Ascending aorta (tissue), 2 donors: ENCODE results near the gene MAPK1. TPM values are rescaled to one million over a fixed set of nuclear protein-coding genes. Genes with fewer than 3 reads are reported as not detected.
"Not testable (repeated sequence)": the region's sequence is repeated elsewhere in the genome, so short reads cannot be mapped to it uniquely, and the experiment has no call there.

ENCODE experiments used
- DNase-seq, 2 donors: peaks; one replicate each; pipeline ENCODE4 v3.0.0-alpha.2; 2019; ENCODE audit warnings: low spot score in 2 of 2
- H3K27ac ChIP-seq, 2 donors: fragments of 200-600 bp; sonication (generic); one replicate each; pipeline ENCODE4 v1.5.1; 2016 to 2017; ENCODE audit warnings: mild to moderate bottlenecking in 1 of 2
- H3K27me3 ChIP-seq: fragments of 200-600 bp; sonication (generic); one replicate; pipeline ENCODE4 v1.5.1; 2017
- H3K36me3 ChIP-seq, 2 donors: fragments of 200-600 bp; sonication (generic); one replicate each; pipeline ENCODE4 v1.5.1; 2016
- H3K4me1 ChIP-seq, 2 donors: fragments of 200-600 bp; sonication (generic); one replicate each; pipeline ENCODE4 v1.5.1; 2016 to 2017; ENCODE audit warnings: mild to moderate bottlenecking in 1 of 2
- H3K4me3 ChIP-seq, 2 donors: fragments of 200-600 bp; sonication (generic); one replicate each; pipeline ENCODE4 v1.5.1; 2016 to 2017; ENCODE audit warnings: mild to moderate bottlenecking in 1 of 2
- H3K9me3 ChIP-seq, 2 donors: fragments of 200-600 bp; sonication (generic); one replicate each; pipeline ENCODE4 v1.5.1; 2016
- intact Hi-C: fragments of 100-400 bp; cut with DNase I; formaldehyde crosslinking; loops from one replicate; pipeline ENCODE4 v1.15.1; 2023
- total RNA-seq: library from RNA; depleted of rRNA; stranded (reverse); fragments of >200 nt; gene quantifications from one replicate; pipeline ENCODE4 v1.1.0, GENCODE V29; 2016
- TF ChIP-seq, protein P1 (sequence below), 3 experiments: fragments of 200-600 bp in 2 of 3; fragments of 450-650 bp in 1 of 3; sonication (generic) in 2 of 3; IDR thresholded peaks; one replicate each; pipeline ENCODE4 v1.5.1; 2016 to 2019; ENCODE audit warnings: antibody characterized with exemption in 3 of 3, mild to moderate bottlenecking in 1 of 3, moderate library complexity in 1 of 3

The MAPK1 gene
- total RNA-seq, 1 donor from 2014 or later, result 43.3 TPM

DNA sequence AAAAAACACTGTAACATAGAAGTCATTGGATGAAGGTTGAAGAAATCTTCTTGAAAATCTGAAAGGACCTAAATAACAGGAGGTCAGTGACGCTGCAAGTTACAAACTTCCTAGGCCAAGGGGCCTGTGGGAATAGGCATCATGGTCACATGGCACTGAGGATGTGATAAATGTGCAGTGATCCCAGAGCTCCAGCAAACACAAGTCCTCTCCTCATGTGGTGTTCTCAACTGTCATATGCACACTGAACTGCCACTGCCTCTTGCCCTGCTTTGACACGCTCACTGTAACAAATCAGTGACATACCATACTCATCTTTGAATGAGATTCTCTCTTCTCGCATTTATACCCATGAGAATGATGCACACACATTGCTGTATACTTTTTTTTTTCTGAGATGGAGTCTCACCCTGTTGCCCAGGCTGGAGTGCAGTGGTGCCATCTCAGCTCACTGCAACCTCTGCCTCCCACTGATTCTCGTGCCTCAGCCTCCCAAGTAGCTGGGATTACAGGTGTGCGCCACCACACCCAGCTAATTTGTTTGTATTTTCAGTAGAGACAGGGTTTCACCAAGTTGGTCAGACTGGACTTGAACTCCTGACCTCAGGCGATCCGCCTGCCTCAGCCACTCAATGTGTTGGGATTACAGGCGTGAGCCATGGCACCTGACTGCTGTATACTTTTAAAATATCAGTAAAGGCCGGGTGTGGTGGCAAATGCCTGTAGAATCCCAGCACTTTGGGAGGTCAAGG lies 66.7 kb downstream of the MAPK1 start:
- Histone ChIP-seq H3K9me3 (no peaks in the 10 kb centered on the region), H3K27ac (no peak overlapping the region), H3K36me3 (peaks cover 58 to 68% of the 10 kb centered on the region in 2 donors), H3K4me1 (peaks cover 0 to 3% of the 10 kb centered on the region in 2 donors), H3K4me3 (no peak overlapping the region), H3K27me3 (no peaks in the 10 kb centered on the region)
- intact Hi-C loops, result no loop called here
- TF ChIP-seq, protein P1, sequence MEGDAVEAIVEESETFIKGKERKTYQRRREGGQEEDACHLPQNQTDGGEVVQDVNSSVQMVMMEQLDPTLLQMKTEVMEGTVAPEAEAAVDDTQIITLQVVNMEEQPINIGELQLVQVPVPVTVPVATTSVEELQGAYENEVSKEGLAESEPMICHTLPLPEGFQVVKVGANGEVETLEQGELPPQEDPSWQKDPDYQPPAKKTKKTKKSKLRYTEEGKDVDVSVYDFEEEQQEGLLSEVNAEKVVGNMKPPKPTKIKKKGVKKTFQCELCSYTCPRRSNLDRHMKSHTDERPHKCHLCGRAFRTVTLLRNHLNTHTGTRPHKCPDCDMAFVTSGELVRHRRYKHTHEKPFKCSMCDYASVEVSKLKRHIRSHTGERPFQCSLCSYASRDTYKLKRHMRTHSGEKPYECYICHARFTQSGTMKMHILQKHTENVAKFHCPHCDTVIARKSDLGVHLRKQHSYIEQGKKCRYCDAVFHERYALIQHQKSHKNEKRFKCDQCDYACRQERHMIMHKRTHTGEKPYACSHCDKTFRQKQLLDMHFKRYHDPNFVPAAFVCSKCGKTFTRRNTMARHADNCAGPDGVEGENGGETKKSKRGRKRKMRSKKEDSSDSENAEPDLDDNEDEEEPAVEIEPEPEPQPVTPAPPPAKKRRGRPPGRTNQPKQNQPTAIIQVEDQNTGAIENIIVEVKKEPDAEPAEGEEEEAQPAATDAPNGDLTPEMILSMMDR (IDR thresholded peaks at IDR 0.05), result no peak
- no peak for DNase-seq

- no peak overlapping the region for H3K4me3 ChIP-seq
- peaks cover 34 to 46% of the 10 kb centered on the region in 2 donors for H3K36me3 ChIP-seq
- no peaks in the 10 kb centered on the region for H3K27me3 ChIP-seq
- intact Hi-C loops, result no loop called here
- peak overlapping the region; percentile 28 to 56 for H3K27ac ChIP-seq
- no peak for DNase-seq
- H3K4me1 ChIP-seq, result peaks cover 0 to 3% of the 10 kb centered on the region in 2 donors
- TF ChIP-seq, protein P1 (IDR thresholded peaks at IDR 0.05), result no peak
- H3K9me3 ChIP-seq, result no peaks in the 10 kb centered on the region
Observed at GRCh38 chr22:21797444-21798221, 69.8 kb downstream of the MAPK1 start.

- intact Hi-C loops, result no loop called here
- peaks cover 28 to 38% of the 10 kb centered on the region in 2 donors for H3K36me3 ChIP-seq
Observed at GRCh38 chr22:21796863-21797262, 70.6 kb downstream of the MAPK1 start.

DNA sequence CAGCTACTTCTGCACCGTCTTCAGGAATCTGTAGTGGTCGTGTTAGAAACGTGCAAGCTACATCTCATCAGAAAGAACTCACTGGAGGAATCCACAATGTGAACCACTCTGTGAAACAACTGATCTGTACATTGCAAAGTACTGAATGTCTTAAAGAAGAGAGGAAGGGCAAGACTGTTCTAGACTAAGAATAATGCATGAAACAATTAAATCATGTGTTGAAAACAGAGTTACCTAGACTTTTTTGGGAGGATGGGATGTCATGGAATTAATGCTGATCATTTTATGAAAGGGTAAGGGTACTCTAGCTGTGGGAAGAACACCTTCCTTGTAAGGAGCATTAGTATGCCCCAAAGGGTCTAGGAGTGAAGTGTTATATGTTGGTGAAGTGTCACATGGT lies 71.2 kb downstream of the MAPK1 start:
- Histone ChIP-seq H3K27me3 (no peaks in the 10 kb centered on the region), H3K4me1 (peaks cover 0 to 3% of the 10 kb centered on the region in 2 donors), H3K4me3 (no peak overlapping the region), H3K9me3 (no peaks in the 10 kb centered on the region), H3K36me3 (peaks cover 28 to 32% of the 10 kb centered on the region in 2 donors), H3K27ac (no peak overlapping the region)
- DNase-seq, result no peak
- TF ChIP-seq, protein P1 (IDR thresholded peaks at IDR 0.05), result no peak
- intact Hi-C loops, result no loop called here

More at GRCh38 chr22:21796863-21797262, 70.6 kb downstream of the MAPK1 start:
- Histone ChIP-seq H3K27me3 (no peaks in the 10 kb centered on the region), H3K27ac (peak overlapping the region in 1 of 2 donors; percentile 28), H3K9me3 (no peaks in the 10 kb centered on the region), H3K4me3 (no peak overlapping the region), H3K4me1 (peaks cover 0 to 3% of the 10 kb centered on the region in 2 donors)
- DNase-seq, result no peak
- TF ChIP-seq, protein P1 (IDR thresholded peaks at IDR 0.05), result no peak

DNA sequence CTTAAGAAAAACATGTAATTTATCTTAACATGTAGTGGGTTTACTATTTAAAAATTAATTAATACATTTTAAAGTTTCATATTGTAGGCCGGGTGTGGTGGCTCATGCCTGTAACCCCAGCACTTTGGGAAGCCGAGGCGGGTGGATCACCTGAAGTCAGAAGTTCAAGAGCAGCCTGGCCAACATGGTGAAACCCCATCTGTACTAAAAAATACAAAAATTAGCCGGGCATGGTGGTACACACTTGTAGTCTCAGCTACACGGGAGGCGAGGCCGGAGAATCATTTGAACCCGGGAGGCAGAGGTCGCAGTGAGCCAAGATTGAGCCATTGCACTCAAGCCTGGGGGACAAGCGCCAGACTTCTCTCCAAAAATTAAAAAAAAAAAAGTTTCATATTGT lies 73.7 kb downstream of the MAPK1 start:
- intact Hi-C loops, H3K4me1 ChIP-seq, H3K4me3 ChIP-seq, DNase-seq, H3K27ac ChIP-seq, H3K27me3 ChIP-seq, H3K9me3 ChIP-seq: not testable (repeated sequence)
- H3K36me3 ChIP-seq, result peaks cover 14 to 19% of the 10 kb centered on the region in 2 donors
